ENCODE results near the gene CDKAL1. TPM values are rescaled to one million over a fixed set of nuclear protein-coding genes. Genes with fewer than 3 reads are reported as not detected.

CDKAL1 gene
- total and polyA plus RNA-seq, 2 of the 13 experiments (the other 11 are each of a cell fraction or from before 2014, with no cell fraction given): 9.5 to 27.7 TPM

DNA sequence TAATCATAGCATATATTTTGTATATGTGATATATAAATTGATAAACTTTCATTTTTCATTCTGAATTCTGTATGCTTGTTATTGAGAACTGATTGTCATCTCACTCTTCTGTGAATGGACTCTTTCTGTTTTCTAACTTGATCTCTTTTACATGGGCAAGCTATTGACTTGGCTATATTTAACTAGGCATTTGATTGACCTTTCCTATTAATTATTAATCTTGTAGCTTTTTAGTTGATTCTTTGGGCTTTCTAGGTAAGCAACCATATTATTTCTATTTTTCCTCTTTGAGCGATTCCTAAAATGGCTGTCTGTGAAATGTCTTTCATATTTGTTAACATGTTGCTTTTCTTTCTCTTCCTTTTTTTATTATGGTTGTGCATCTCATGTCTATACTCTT lies 347.1 kb downstream of the CDKAL1 start:
- BruUV-seq (replicated peaks): no TSS peak
- H3K27me3 ChIP-seq (ENCODE audit: control insufficient read depth in 1 of 2, insufficient read depth in 2 of 2, low read length in 2 of 2): no peaks in the 10 kb centered on the region
- H3K4me3 ChIP-seq (replicated peaks in 1 of 3; ENCODE audit: insufficient read depth in 1 of 3, low read depth in 2 of 3, low read length in 3 of 3): no peak overlapping the region
- H2AFZ ChIP-seq (ENCODE audit: low read length): no peak overlapping the region
- WGBS (ENCODE audit: low lambda C conversion rate): 98% methylated on average over 1 of the region's 1 CpG
- no peak overlapping the region for H3K9ac ChIP-seq (ENCODE audit: insufficient read depth, low read depth, low read length)
- H4K20me1 ChIP-seq (ENCODE audit: insufficient read depth, low read length): no peaks in the 10 kb centered on the region
- no peak for ATAC-seq
- no peak overlapping the region for H3K4me2 ChIP-seq (ENCODE audit: low read depth, low read length)
- intact Hi-C loops (cut with micrococcal nuclease; ENCODE audit: unreplicated experiment): no loop called here
- no peaks in the 10 kb centered on the region for H3K36me3 ChIP-seq (replicated peaks in 1 of 2; ENCODE audit: control insufficient read depth in 1 of 2, insufficient read depth in 2 of 2, low read length in 2 of 2)
- no peaks in the 10 kb centered on the region for H3K79me2 ChIP-seq (ENCODE audit: insufficient read depth, low read length)
- DNase-seq (ENCODE audit: low spot score): no peak
- no peak overlapping the region for H3K27ac ChIP-seq (ENCODE audit: extremely low read length, insufficient read depth, low read length)
- POLR2A ChIA-PET: no interaction called here
- TF ChIP-seq ZNF766 (CRISPR knock-in tag; IDR thresholded peaks at IDR 0.05; ENCODE audit: borderline replicate concordance) (no peak), AHR (CRISPR knock-in tag; IDR thresholded peaks at IDR 0.05) (no peak), POLR2A (IDR thresholded peaks at IDR 0.05; ENCODE audit: insufficient read depth in 1 of 2, low read depth in 2 of 2, low read length in 2 of 2) (no peak), BCL6 (CRISPR knock-in tag; IDR thresholded peaks at IDR 0.05) (peak; percentile 63)
- TF ChIP-seq, protein P1, sequence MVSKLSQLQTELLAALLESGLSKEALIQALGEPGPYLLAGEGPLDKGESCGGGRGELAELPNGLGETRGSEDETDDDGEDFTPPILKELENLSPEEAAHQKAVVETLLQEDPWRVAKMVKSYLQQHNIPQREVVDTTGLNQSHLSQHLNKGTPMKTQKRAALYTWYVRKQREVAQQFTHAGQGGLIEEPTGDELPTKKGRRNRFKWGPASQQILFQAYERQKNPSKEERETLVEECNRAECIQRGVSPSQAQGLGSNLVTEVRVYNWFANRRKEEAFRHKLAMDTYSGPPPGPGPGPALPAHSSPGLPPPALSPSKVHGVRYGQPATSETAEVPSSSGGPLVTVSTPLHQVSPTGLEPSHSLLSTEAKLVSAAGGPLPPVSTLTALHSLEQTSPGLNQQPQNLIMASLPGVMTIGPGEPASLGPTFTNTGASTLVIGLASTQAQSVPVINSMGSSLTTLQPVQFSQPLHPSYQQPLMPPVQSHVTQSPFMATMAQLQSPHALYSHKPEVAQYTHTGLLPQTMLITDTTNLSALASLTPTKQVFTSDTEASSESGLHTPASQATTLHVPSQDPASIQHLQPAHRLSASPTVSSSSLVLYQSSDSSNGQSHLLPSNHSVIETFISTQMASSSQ (IDR thresholded peaks at IDR 0.05; ENCODE audit: low read depth): peak; percentile 39; the same call in 1 of the 2 replicates
- TF ChIP-seq, protein P1 (CRISPR knock-in tag; IDR thresholded peaks at IDR 0.05; ENCODE audit: borderline replicate concordance): no peak
- TF ChIP-seq, protein P2, sequence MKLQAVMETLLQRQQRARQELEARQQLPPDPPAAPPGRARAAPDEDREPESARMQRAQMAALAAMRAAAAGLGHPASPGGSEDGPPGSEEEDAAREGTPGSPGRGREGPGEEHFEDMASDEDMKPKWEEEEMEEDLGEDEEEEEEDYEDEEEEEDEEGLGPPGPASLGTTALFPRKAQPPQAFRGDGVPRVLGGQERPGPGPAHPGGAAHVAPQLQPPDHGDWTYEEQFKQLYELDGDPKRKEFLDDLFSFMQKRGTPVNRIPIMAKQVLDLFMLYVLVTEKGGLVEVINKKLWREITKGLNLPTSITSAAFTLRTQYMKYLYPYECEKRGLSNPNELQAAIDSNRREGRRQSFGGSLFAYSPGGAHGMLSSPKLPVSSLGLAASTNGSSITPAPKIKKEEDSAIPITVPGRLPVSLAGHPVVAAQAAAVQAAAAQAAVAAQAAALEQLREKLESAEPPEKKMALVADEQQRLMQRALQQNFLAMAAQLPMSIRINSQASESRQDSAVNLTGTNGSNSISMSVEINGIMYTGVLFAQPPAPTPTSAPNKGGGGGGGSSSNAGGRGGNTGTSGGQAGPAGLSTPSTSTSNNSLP (IDR thresholded peaks at IDR 0.05; ENCODE audit: low read depth, low read length): no peak
- in situ Hi-C loops (cut with HindIII; ENCODE audit: extremely low pct_ligation_motif_present, low pct_unique_long_range_greater_than_20kb): loop anchor here (25.0 kb wide), 1 partner anchor 1056 kb away; no protein-coding TSS in a partner anchor
- CTCF ChIA-PET (ENCODE audit: low intra/inter-chr PET ratio, low total read pairs): no interaction called here
- H3K9me3 ChIP-seq (ENCODE audit: low read length): no peaks in the 10 kb centered on the region
- FAIRE-seq: no peak
- H3K4me1 ChIP-seq (ENCODE audit: insufficient read depth, low read length): peaks cover 54% of the 10 kb centered on the region
